ENCODE data around the gene TFCP2L1. TPM values are rescaled to one million over a fixed set of nuclear protein-coding genes. Genes with fewer than 3 reads are reported as not detected.

The TFCP2L1 gene
- polyA plus RNA-seq, 4 donors = 53.4 to 65.9 (median 55.8) TPM

- DNase-seq (ENCODE audit: low read depth in 4 of 4, low spot score in 2 of 4) = no peak
Measured at GRCh38 chr2:121297217-121297830, 12.3 kb upstream of the TFCP2L1 start.

GRCh38 chr2:121295911-121296650 lies 11.1 kb upstream of the TFCP2L1 start:
- no peak for DNase-seq (ENCODE audit: low read depth in 4 of 4, low spot score in 2 of 4)

GRCh38 chr2:121294881-121295840 lies 10.2 kb upstream of the TFCP2L1 start:
- no peak for DNase-seq (ENCODE audit: low read depth in 4 of 4, low spot score in 2 of 4)

- no peak for DNase-seq (ENCODE audit: low read depth in 4 of 4, low spot score in 2 of 4)
Measured at GRCh38 chr2:121293450-121294325, 8.7 kb upstream of the TFCP2L1 start.

GRCh38 chr2:121291251-121291580 lies 6.2 kb upstream of the TFCP2L1 start:
- DNase-seq (ENCODE audit: low read depth in 4 of 4, low spot score in 2 of 4) = no peak

- no peak for DNase-seq (ENCODE audit: low read depth in 4 of 4, low spot score in 2 of 4)
Measured at GRCh38 chr2:121289271-121289670, 4.3 kb upstream of the TFCP2L1 start.

GRCh38 chr2:121288454-121289231 lies 3.6 kb upstream of the TFCP2L1 start:
- no peak for DNase-seq (ENCODE audit: low read depth in 4 of 4, low spot score in 2 of 4)

- DNase-seq (ENCODE audit: low read depth in 4 of 4, low spot score in 2 of 4) = no peak
Measured at GRCh38 chr2:121287956-121288355, 3.0 kb upstream of the TFCP2L1 start.

GRCh38 chr2:121287146-121287798 lies 2.3 kb upstream of the TFCP2L1 start:
- no peak for DNase-seq (ENCODE audit: low read depth in 4 of 4, low spot score in 2 of 4)

- DNase-seq (ENCODE audit: low read depth in 4 of 4, low spot score in 2 of 4) = no peak
Measured at GRCh38 chr2:121286506-121286905, 1.5 kb upstream of the TFCP2L1 start.

- DNase-seq (ENCODE audit: low read depth in 4 of 4, low spot score in 2 of 4) = no peak
Measured at GRCh38 chr2:121285926-121286325, 924 bp upstream of the TFCP2L1 start.

- no peak for DNase-seq (ENCODE audit: low read depth in 4 of 4, low spot score in 2 of 4)
Measured at GRCh38 chr2:121283670-121284462, 1.1 kb downstream of the TFCP2L1 start.

- DNase-seq (ENCODE audit: low read depth in 4 of 4, low spot score in 2 of 4) = no peak
Measured at GRCh38 chr2:121282800-121283385, 2.1 kb downstream of the TFCP2L1 start.

GRCh38 chr2:121281694-121282093 lies 3.3 kb downstream of the TFCP2L1 start:
- no peak for DNase-seq (ENCODE audit: low read depth in 4 of 4, low spot score in 2 of 4)

- no peak for DNase-seq (ENCODE audit: low read depth in 4 of 4, low spot score in 2 of 4)
Measured at GRCh38 chr2:121281107-121281506, 3.9 kb downstream of the TFCP2L1 start.

GRCh38 chr2:121279476-121280220 lies 5.4 kb downstream of the TFCP2L1 start:
- DNase-seq (ENCODE audit: low read depth in 4 of 4, low spot score in 2 of 4) = no peak

GRCh38 chr2:121276341-121276740 lies 8.7 kb downstream of the TFCP2L1 start:
- DNase-seq (ENCODE audit: low read depth in 4 of 4, low spot score in 2 of 4) = no peak

Data from left renal cortex interstitium (tissue), 4 donors.